Panc1 (cell line): ENCODE results near the gene AGR3. TPM values are rescaled to one million over a fixed set of nuclear protein-coding genes. Genes with fewer than 3 reads are reported as not detected.

Experiments used
- ATAC-seq: fragments of 200-7000 bp; cut with Tn5 transposase; 2 replicates; pipeline ENCODE4 v1.9.1; 2020; ENCODE audit warnings: mild to moderate bottlenecking, moderate library complexity
- BruUV-seq: library from RNA; stranded (reverse); fragments of 400-500 nt; replicated peaks from 2 replicates; lab custom pipeline; 2021; lab: Mats Ljungman, UMichigan
- CTCF ChIA-PET: fragments of 300-600 bp; sonication (Branson Sonifier 250); formaldehyde crosslinking; loops from one replicate; lab custom pipeline; 2022; ENCODE audit warnings: antibody characterized with exemption; lab: Charles Lee
- POLR2A ChIA-PET: fragments of 300-600 bp; sonication (Branson Sonifier 250); formaldehyde crosslinking; loops from one replicate; lab custom pipeline; 2022; ENCODE audit warnings: antibody characterized with exemption; lab: Charles Lee
- DNase-seq: peaks from one replicate; pipeline ENCODE4 v3.0.0-alpha.2; 2010; ENCODE audit warnings: low read depth, low spot score
- H3K27ac ChIP-seq: 2 replicates; pipeline ENCODE4 v1.5.1; 2011; ENCODE audit warnings: mild to moderate bottlenecking, low read length, inconsistent platforms
- H3K27me3 ChIP-seq: fragments of 200-500 bp; sonication (Bioruptor generic); 2 replicates; pipeline ENCODE4 v1.6.0; 2014; ENCODE audit warnings: low read length, inconsistent platforms; ENCODE audit not compliant: control insufficient read depth, insufficient read depth
- H3K36me3 ChIP-seq: fragments of 200-500 bp; sonication (Bioruptor generic); 2 replicates; pipeline ENCODE4 v1.5.1; 2014; ENCODE audit warnings: inconsistent platforms, mild to moderate bottlenecking, low read length, moderate library complexity; ENCODE audit not compliant: control insufficient read depth, insufficient read depth
- H3K4me1 ChIP-seq: 2 replicates; pipeline ENCODE4 v1.5.1; 2011; ENCODE audit warnings: inconsistent platforms, mild to moderate bottlenecking, low read length, moderate library complexity; ENCODE audit not compliant: control insufficient read depth, insufficient read depth
- H3K4me3 ChIP-seq, 2 experiments: 2 replicates each; pipeline ENCODE4 v1.5.1; 2011 to 2012; ENCODE audit warnings: low read depth in 2 of 2, low read length in 2 of 2, mild to moderate bottlenecking in 2 of 2, inconsistent platforms in 1 of 2, moderate library complexity in 1 of 2
- H3K9me3 ChIP-seq: fragments of 200-500 bp; sonication (Bioruptor generic); 2 replicates; pipeline ENCODE4 v1.5.1; 2014; ENCODE audit warnings: low read depth, mild to moderate bottlenecking, inconsistent platforms, low read length, moderate library complexity; ENCODE audit not compliant: control insufficient read depth, insufficient read depth
- POLR2AphosphoS5 ChIP-seq: IDR thresholded peaks from 2 replicates; pipeline ENCODE4 v1.6.1; 2012; ENCODE audit warnings: mild to moderate bottlenecking, low read depth, low read length, moderate library complexity
- SIN3A ChIP-seq: IDR thresholded peaks from 2 replicates; pipeline ENCODE4 v1.6.1; 2012; ENCODE audit warnings: low read depth, mild to moderate bottlenecking, low read length, moderate library complexity, borderline replicate concordance; ENCODE audit not compliant: insufficient read depth
- TCF7L2 ChIP-seq: IDR thresholded peaks from 2 replicates; pipeline ENCODE4 v1.6.1; 2011; ENCODE audit warnings: mild to moderate bottlenecking, low read depth, low read length, inconsistent platforms
- in situ Hi-C: cut with HindIII; loops from 2 replicates; pipeline ENCODE4 v1.10.0; 2016; ENCODE audit warnings: low sequenced_read_pairs, low pct_unique_long_range_greater_than_20kb
- intact Hi-C: fragments of 100-400 bp; cut with micrococcal nuclease; formaldehyde crosslinking; loops from one replicate; pipeline ENCODE4 v1.10.0; 2022; ENCODE audit not compliant: unreplicated experiment
- total RNA-seq: library from RNA; stranded (reverse); gene quantifications from one replicate; pipeline ENCODE4 v1.2.1, GENCODE V29; 2021; ENCODE audit not compliant: unreplicated experiment
- TF ChIP-seq, protein P1 (sequence below), 2 experiments: IDR thresholded peaks; 2 replicates each; pipeline ENCODE4 v1.6.1; 2011 to 2012; ENCODE audit warnings: low read depth in 2 of 2, control low read depth in 1 of 2, low read length in 1 of 2, mild to moderate bottlenecking in 1 of 2, moderate library complexity in 1 of 2; ENCODE audit not compliant: insufficient read depth in 1 of 2
- TF ChIP-seq, protein P2 (sequence below): fragments of 450-650 bp; IDR thresholded peaks from 2 replicates; pipeline ENCODE4 v1.5.1; 2017; ENCODE audit warnings: mild to moderate bottlenecking

AGR3 gene
- total RNA-seq, 1 experiment from 2014 or later, result not detected

DNA sequence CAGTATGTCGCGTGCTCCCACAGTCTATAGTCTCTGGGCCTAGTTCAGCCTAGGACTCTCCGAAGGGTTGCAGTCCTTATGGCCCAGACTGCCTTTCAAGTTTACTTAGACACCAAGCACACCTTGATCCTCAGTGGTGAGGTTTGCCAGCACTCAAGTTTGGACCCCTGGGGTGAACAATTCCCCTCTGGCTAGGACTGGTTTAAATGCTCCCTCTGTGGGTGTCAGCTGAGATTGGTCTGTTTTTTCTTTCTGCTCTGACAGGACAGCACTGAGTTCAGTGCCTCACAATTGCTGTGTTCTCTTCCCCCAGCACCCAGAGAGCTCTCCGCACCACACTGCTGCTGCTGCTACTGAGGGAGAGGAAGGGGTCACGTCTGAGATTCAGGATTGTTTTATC is 31.9 kb upstream of the AGR3 start:
- Histone ChIP-seq H3K4me1 (0 out of 2 replicates have a peak, but pooled peaks cover 4% of the 10 kb centered on the region), H3K36me3 (no peaks in the 10 kb centered on the region), H3K4me3 (no peak overlapping the region), H3K9me3 (0 out of 2 replicates have a peak, but pooled peaks cover 4% of the 10 kb centered on the region), H3K27ac (peak overlapping the region; percentile 40; the same call in 1 of the 2 replicates), H3K27me3 (no peaks in the 10 kb centered on the region)
- BruUV-seq, result no TSS peak
- ChIA-PET POLR2A (no interaction called here), CTCF (no interaction called here)
- ATAC-seq (no peak), DNase-seq (no peak)
- in situ Hi-C loops, result no loop called here
- TF ChIP-seq, protein P1, sequence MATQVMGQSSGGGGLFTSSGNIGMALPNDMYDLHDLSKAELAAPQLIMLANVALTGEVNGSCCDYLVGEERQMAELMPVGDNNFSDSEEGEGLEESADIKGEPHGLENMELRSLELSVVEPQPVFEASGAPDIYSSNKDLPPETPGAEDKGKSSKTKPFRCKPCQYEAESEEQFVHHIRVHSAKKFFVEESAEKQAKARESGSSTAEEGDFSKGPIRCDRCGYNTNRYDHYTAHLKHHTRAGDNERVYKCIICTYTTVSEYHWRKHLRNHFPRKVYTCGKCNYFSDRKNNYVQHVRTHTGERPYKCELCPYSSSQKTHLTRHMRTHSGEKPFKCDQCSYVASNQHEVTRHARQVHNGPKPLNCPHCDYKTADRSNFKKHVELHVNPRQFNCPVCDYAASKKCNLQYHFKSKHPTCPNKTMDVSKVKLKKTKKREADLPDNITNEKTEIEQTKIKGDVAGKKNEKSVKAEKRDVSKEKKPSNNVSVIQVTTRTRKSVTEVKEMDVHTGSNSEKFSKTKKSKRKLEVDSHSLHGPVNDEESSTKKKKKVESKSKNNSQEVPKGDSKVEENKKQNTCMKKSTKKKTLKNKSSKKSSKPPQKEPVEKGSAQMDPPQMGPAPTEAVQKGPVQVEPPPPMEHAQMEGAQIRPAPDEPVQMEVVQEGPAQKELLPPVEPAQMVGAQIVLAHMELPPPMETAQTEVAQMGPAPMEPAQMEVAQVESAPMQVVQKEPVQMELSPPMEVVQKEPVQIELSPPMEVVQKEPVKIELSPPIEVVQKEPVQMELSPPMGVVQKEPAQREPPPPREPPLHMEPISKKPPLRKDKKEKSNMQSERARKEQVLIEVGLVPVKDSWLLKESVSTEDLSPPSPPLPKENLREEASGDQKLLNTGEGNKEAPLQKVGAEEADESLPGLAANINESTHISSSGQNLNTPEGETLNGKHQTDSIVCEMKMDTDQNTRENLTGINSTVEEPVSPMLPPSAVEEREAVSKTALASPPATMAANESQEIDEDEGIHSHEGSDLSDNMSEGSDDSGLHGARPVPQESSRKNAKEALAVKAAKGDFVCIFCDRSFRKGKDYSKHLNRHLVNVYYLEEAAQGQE (IDR thresholded peaks at IDR 0.05; ENCODE audit: insufficient read depth in 1 of 2, low read depth in 2 of 2, low read length in 1 of 2), result no peak
- TF ChIP-seq, protein P2, sequence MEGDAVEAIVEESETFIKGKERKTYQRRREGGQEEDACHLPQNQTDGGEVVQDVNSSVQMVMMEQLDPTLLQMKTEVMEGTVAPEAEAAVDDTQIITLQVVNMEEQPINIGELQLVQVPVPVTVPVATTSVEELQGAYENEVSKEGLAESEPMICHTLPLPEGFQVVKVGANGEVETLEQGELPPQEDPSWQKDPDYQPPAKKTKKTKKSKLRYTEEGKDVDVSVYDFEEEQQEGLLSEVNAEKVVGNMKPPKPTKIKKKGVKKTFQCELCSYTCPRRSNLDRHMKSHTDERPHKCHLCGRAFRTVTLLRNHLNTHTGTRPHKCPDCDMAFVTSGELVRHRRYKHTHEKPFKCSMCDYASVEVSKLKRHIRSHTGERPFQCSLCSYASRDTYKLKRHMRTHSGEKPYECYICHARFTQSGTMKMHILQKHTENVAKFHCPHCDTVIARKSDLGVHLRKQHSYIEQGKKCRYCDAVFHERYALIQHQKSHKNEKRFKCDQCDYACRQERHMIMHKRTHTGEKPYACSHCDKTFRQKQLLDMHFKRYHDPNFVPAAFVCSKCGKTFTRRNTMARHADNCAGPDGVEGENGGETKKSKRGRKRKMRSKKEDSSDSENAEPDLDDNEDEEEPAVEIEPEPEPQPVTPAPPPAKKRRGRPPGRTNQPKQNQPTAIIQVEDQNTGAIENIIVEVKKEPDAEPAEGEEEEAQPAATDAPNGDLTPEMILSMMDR, result no peak
- TF ChIP-seq TCF7L2, result no peak
- intact Hi-C loops, result no loop called here

DNA sequence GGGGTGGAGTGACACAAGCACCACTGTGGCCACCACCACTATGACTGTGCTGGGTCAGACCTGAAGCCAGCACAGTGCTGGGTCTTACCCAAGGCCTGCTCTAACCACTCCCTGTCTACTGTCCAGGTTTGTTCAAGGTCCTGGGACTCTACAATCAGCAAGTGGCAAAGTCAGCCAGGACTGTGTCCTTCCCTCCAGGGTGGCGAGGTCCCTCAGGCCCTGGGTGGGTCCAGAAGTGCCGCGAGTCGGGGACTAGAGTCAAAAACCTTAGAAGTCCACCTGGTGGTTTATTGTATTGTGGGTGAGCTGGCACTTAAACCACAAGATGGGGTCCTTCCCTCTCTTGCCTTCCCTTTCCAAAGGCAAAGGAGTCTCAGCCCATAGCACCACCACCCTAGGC is 30.8 kb upstream of the AGR3 start:
- in situ Hi-C loops, result no loop called here

More for the DNA sequence above, 30.8 kb upstream of the AGR3 start:
- POLR2A ChIA-PET, result no interaction called here
- H3K36me3 ChIP-seq, result no peaks in the 10 kb centered on the region
- intact Hi-C loops, result no loop called here
- H3K27ac ChIP-seq, result peak overlapping the region; percentile 45; the same call in 1 of the 2 replicates
- H3K27me3 ChIP-seq, result no peaks in the 10 kb centered on the region
- H3K4me1 ChIP-seq, result 0 out of 2 replicates have a peak, but pooled peaks cover 4% of the 10 kb centered on the region
- no peak for DNase-seq
- no peak overlapping the region for H3K4me3 ChIP-seq
- 0 out of 2 replicates have a peak, but pooled peaks cover 4% of the 10 kb centered on the region for H3K9me3 ChIP-seq
- ATAC-seq, result no peak
- CTCF ChIA-PET, result no interaction called here
- no TSS peak for BruUV-seq
- TF ChIP-seq, protein P2, result no peak
- no peak for TF ChIP-seq POLR2AphosphoS5
- no peak for TF ChIP-seq SIN3A
- TF ChIP-seq, protein P1 (IDR thresholded peaks at IDR 0.05; ENCODE audit: insufficient read depth in 1 of 2, low read depth in 2 of 2, low read length in 1 of 2), result no peak
- no peak for TF ChIP-seq TCF7L2
